Chondrocyte (in vitro differentiated cells): ENCODE results near the gene GAP43. TPM values are rescaled to one million over a fixed set of nuclear protein-coding genes. Genes with fewer than 3 reads are reported as not detected.

ENCODE experiments used
- DNase-seq: peaks from one replicate; pipeline ENCODE4 v3.0.0; 2021; ENCODE audit warnings: mixed read lengths, low spot score
- H3K27ac Mint-ChIP-seq: one replicate; pipeline ENCODE4 v1.8.0; 2021; ENCODE audit warnings: mild to moderate bottlenecking, moderate library complexity, mixed read lengths; ENCODE audit not compliant: unreplicated experiment
- H3K27me3 Mint-ChIP-seq: 2 replicates; pipeline ENCODE4 v1.8.0; 2021; ENCODE audit warnings: low read depth, mixed read lengths
- H3K36me3 Mint-ChIP-seq: 2 replicates; pipeline ENCODE4 v1.8.0; 2021; ENCODE audit warnings: low read depth, mixed read lengths
- H3K4me1 Mint-ChIP-seq: 2 replicates; pipeline ENCODE4 v1.8.0; 2021; ENCODE audit warnings: low read depth, mild to moderate bottlenecking, mixed read lengths
- H3K4me3 Mint-ChIP-seq: one replicate; pipeline ENCODE4 v1.8.0; 2021; ENCODE audit warnings: mild to moderate bottlenecking, moderate library complexity, mixed read lengths; ENCODE audit not compliant: unreplicated experiment
- H3K9me3 Mint-ChIP-seq: 2 replicates; pipeline ENCODE4 v1.8.0; 2021; ENCODE audit warnings: low read depth, mixed read lengths
- CTCF ChIP-seq: fragments of 200-600 bp; sonication (generic); IDR thresholded peaks from 2 replicates; pipeline ENCODE4 v1.5.0; 2021; ENCODE audit warnings: antibody characterized with exemption, mild to moderate bottlenecking, moderate library complexity
- total RNA-seq: library from RNA; stranded (reverse); gene quantifications from 3 replicates; pipeline ENCODE4 v1.2.1, GENCODE V29; 2021

GAP43 gene
- total RNA-seq, 1 donor from 2014 or later, result 3.6 TPM

GRCh38 chr3:115635406-115635805 lies 12.1 kb downstream of the GAP43 start:
- Mint-ChIP-seq H3K27me3 (no peaks in the 10 kb centered on the region), H3K27ac (no peak overlapping the region), H3K36me3 (no peaks in the 10 kb centered on the region)

GRCh38 chr3:115638241-115638640 lies 14.9 kb downstream of the GAP43 start:
- Mint-ChIP-seq H3K4me3 (no peak overlapping the region), H3K27ac (no peak overlapping the region), H3K36me3 (no peaks in the 10 kb centered on the region), H3K9me3 (no peaks in the 10 kb centered on the region), H3K27me3 (no peaks in the 10 kb centered on the region), H3K4me1 (peaks cover 15% of the 10 kb centered on the region)
- DNase-seq, result no peak
- no peak for TF ChIP-seq CTCF

More at GRCh38 chr3:115635406-115635805, 12.1 kb downstream of the GAP43 start:
- no peak overlapping the region for H3K4me3 Mint-ChIP-seq
- no peak for TF ChIP-seq CTCF
- no peaks in the 10 kb centered on the region for H3K9me3 Mint-ChIP-seq
- DNase-seq, result no peak
- peaks cover 12% of the 10 kb centered on the region for H3K4me1 Mint-ChIP-seq

GRCh38 chr3:115638991-115639390 lies 15.7 kb downstream of the GAP43 start:
- Mint-ChIP-seq H3K36me3 (no peaks in the 10 kb centered on the region), H3K4me1 (peaks cover 11% of the 10 kb centered on the region), H3K27me3 (no peaks in the 10 kb centered on the region), H3K4me3 (no peak overlapping the region), H3K9me3 (peaks cover 3% of the 10 kb centered on the region), H3K27ac (no peak overlapping the region)
- no peak for TF ChIP-seq CTCF
- DNase-seq, result no peak

- no peaks in the 10 kb centered on the region for H3K27me3 Mint-ChIP-seq
- H3K4me3 Mint-ChIP-seq, result no peak overlapping the region
- no peaks in the 10 kb centered on the region for H3K36me3 Mint-ChIP-seq
- TF ChIP-seq CTCF, result no peak
- peaks cover 32% of the 10 kb centered on the region for H3K4me1 Mint-ChIP-seq
- peak overlapping the region; percentile 76 for H3K27ac Mint-ChIP-seq
- no peak for DNase-seq
- peaks cover 3% of the 10 kb centered on the region for H3K9me3 Mint-ChIP-seq
These were observed 21.1 kb downstream of the GAP43 start for GRCh38 chr3:115644391-115644790.

GRCh38 chr3:115646027-115646690 lies 22.8 kb downstream of the GAP43 start:
- H3K4me3 Mint-ChIP-seq, result no peak overlapping the region
- H3K36me3 Mint-ChIP-seq, result no peaks in the 10 kb centered on the region
- peak overlapping the region; percentile 10 for H3K27ac Mint-ChIP-seq
- TF ChIP-seq CTCF, result no peak
- H3K27me3 Mint-ChIP-seq, result no peaks in the 10 kb centered on the region
- H3K4me1 Mint-ChIP-seq, result peaks cover 30% of the 10 kb centered on the region
- H3K9me3 Mint-ChIP-seq, result peaks cover 3% of the 10 kb centered on the region
- no peak for DNase-seq
